MCF 10A (cell line): ENCODE results near the gene TBC1D19. TPM values are rescaled to one million over a fixed set of nuclear protein-coding genes. Genes with fewer than 3 reads are reported as not detected.
A peak's percentile ranks its signal among the peaks of the same experiment; 100 is the strongest.
"Not testable (repeated sequence)": the region's sequence is repeated elsewhere in the genome, so short reads cannot be mapped to it uniquely, and the experiment has no call there.

Source experiments
- BruUV-seq: library from RNA; stranded (reverse); fragments of 400-500 nt; replicated peaks from 2 replicates; lab custom pipeline; 2021; lab: Mats Ljungman, UMichigan
- CTCF ChIA-PET: fragments of 300-600 bp; sonication (Branson Sonifier 250); formaldehyde crosslinking; extraction: SDS; loops from one replicate; lab custom pipeline; 2021; ENCODE audit warnings: antibody characterized with exemption, inconsistent platforms; lab: Yijun Ruan, JAX
- POLR2A ChIA-PET: fragments of 300-600, 350-650 bp; sonication (Branson Sonifier 250); formaldehyde crosslinking; extraction: SDS; loops from one replicate; lab custom pipeline; 2020; ENCODE audit warnings: antibody characterized with exemption, inconsistent platforms; lab: Yijun Ruan, JAX
- DNase-seq: peaks from one replicate; pipeline ENCODE4 v3.0.0-alpha.2; 2018; ENCODE audit not compliant: unreplicated experiment
- H3K27ac Mint-ChIP-seq: one replicate; pipeline ENCODE4 v1.8.0; 2022; ENCODE audit warnings: mild to moderate bottlenecking, low read depth, mixed read lengths; ENCODE audit not compliant: unreplicated experiment
- H3K27me3 Mint-ChIP-seq: one replicate; pipeline ENCODE4 v1.8.0; 2022; ENCODE audit warnings: mixed read lengths; ENCODE audit not compliant: insufficient read depth, unreplicated experiment
- H3K36me3 Mint-ChIP-seq: one replicate; pipeline ENCODE4 v1.8.0; 2022; ENCODE audit warnings: mild to moderate bottlenecking, moderate library complexity, mixed read lengths; ENCODE audit not compliant: insufficient read depth, unreplicated experiment
- H3K4me1 Mint-ChIP-seq: one replicate; pipeline ENCODE4 v1.8.0; 2022; ENCODE audit warnings: mixed read lengths; ENCODE audit not compliant: insufficient read depth, unreplicated experiment
- H3K4me3 Mint-ChIP-seq: one replicate; pipeline ENCODE4 v1.8.0; 2022; ENCODE audit warnings: mild to moderate bottlenecking, moderate library complexity, mixed read lengths; ENCODE audit not compliant: unreplicated experiment
- H3K9me3 Mint-ChIP-seq: one replicate; pipeline ENCODE4 v1.8.0; 2022; ENCODE audit warnings: mixed read lengths; ENCODE audit not compliant: unreplicated experiment
- intact Hi-C: fragments of 100-400 bp; cut with micrococcal nuclease; formaldehyde crosslinking; loops from 2 replicates; pipeline ENCODE4 v1.14.1; 2022
- total RNA-seq: library from RNA; stranded (reverse); gene quantifications from 2 replicates; pipeline ENCODE4 v1.2.3, GENCODE V29; 2022
- TF ChIP-seq, protein P1 (sequence below): fragments of 200-600 bp; IDR thresholded peaks from one replicate; pipeline ENCODE4 v1.8.0; 2022; ENCODE audit warnings: antibody characterized with exemption, mild to moderate bottlenecking; ENCODE audit not compliant: unreplicated experiment

The TBC1D19 gene
- total RNA-seq, 1 experiment from 2014 or later = 9.6 TPM

DNA sequence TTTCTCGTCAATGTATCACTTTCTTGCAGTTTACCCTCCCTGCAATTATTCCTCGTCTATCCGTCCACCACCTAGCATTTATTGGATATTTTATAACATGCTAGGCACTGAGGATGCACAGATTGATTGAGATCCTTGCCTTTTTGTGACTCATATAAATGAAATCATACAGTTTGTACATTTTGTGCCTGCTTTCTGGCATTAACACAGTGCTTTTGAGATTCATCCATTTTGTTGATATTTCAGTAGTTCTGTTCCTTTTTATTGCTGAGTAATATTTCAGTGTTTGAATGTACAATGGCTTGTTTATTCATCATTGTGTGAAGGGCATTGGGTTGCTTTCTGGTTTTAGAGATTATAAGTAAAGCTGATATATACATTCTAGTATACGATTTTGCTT, 841 bp downstream of the TBC1D19 start:
- Mint-ChIP-seq H3K27me3 (no peaks in the 10 kb centered on the region), H3K4me1 (peaks cover 24% of the 10 kb centered on the region), H3K4me3 (peak overlapping the region; percentile 92), H3K9me3 (no peaks in the 10 kb centered on the region), H3K36me3 (peaks cover 5% of the 10 kb centered on the region), H3K27ac (peak overlapping the region; percentile 95)
- no TSS peak for BruUV-seq
- ChIA-PET CTCF (interaction anchor here (0.5 to 1.0 kb wide), 3 partner anchors 137 to 597 kb away, joined by 3 to 4 read pairs (median 3); no protein-coding TSS in a partner anchor), POLR2A (interaction anchor here (0.6 to 3.0 kb wide), 10 partner anchors 10 to 276 kb away, joined by 3 to 26 read pairs (median 8); partner anchors contain the start of gene STIM2)
- TF ChIP-seq, protein P1, sequence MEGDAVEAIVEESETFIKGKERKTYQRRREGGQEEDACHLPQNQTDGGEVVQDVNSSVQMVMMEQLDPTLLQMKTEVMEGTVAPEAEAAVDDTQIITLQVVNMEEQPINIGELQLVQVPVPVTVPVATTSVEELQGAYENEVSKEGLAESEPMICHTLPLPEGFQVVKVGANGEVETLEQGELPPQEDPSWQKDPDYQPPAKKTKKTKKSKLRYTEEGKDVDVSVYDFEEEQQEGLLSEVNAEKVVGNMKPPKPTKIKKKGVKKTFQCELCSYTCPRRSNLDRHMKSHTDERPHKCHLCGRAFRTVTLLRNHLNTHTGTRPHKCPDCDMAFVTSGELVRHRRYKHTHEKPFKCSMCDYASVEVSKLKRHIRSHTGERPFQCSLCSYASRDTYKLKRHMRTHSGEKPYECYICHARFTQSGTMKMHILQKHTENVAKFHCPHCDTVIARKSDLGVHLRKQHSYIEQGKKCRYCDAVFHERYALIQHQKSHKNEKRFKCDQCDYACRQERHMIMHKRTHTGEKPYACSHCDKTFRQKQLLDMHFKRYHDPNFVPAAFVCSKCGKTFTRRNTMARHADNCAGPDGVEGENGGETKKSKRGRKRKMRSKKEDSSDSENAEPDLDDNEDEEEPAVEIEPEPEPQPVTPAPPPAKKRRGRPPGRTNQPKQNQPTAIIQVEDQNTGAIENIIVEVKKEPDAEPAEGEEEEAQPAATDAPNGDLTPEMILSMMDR = no peak
- intact Hi-C loops = loop anchor here (1.0 to 10.0 kb wide), 4 partner anchors 84 to 430 kb away; no protein-coding TSS in a partner anchor
- DNase-seq = no peak

DNA sequence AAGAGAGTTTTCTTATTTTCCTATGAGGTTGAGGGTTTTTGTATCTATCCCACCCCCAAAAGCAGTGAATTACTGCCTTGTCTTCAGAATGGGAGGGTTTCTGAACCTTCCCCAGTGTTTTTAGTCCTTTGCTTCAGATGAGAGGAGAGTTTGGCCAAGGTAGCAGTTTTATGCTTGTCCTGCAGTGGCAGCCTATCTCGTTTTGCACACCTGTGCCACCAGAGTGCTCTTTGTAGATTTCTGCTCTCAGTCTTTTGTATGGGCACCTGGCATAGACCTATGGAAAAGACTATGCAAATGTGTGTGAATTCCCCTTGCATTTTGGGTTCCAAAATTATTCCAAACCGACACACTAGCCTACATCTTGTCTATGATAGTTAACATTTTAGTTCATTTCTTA, 5.8 kb downstream of the TBC1D19 start:
- DNase-seq = no peak
- intact Hi-C loops = loop anchor here (10.0 kb wide), 1 partner anchor 425 kb away; no protein-coding TSS in a partner anchor
- H3K27me3 Mint-ChIP-seq = no peaks in the 10 kb centered on the region
- no peaks in the 10 kb centered on the region for H3K36me3 Mint-ChIP-seq
- no peak overlapping the region for H3K4me3 Mint-ChIP-seq
- ChIA-PET CTCF (interaction anchor here (0.6 to 2.9 kb wide), 5 partner anchors 11 to 277 kb away, joined by 3 to 15 read pairs (median 4); no protein-coding TSS in a partner anchor), POLR2A (interaction anchor here (0.6 to 1.7 kb wide), 2 partner anchors 9 to 12 kb away, joined by 3 to 6 read pairs; no protein-coding TSS in a partner anchor)
- H3K9me3 Mint-ChIP-seq = no peaks in the 10 kb centered on the region
- H3K4me1 Mint-ChIP-seq = peaks cover 31% of the 10 kb centered on the region
- BruUV-seq = no TSS peak
- TF ChIP-seq, protein P1 = no peak
- no peak overlapping the region for H3K27ac Mint-ChIP-seq

DNA sequence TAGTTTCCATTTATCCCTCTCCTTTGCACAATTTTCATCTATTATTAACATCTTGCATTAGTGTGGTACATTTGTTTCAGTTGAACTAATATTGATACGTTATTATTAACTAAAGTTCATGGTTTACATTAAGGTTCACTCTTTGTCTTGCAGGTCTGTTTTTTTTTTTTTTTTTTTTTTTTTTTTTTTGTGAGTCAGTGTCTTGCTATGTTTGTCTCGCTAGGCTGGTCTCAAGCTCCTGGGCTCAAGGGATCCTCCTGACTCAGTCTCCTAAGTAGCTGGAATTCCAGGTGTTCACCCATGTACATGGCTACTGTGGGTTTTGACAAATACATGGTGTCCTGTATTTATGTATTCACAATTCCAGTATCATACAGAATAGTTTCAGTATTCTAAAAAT, 6.8 kb downstream of the TBC1D19 start:
- Mint-ChIP-seq H3K27ac (no peak overlapping the region), H3K4me3 (no peak overlapping the region), H3K4me1 (peaks cover 22% of the 10 kb centered on the region), H3K36me3 (no peaks in the 10 kb centered on the region), H3K27me3 (no peaks in the 10 kb centered on the region), H3K9me3 (no peaks in the 10 kb centered on the region)
- ChIA-PET POLR2A (interaction anchor here (0.6 to 1.7 kb wide), 4 partner anchors 11 to 603 kb away, joined by 3 to 6 read pairs (median 4); no protein-coding TSS in a partner anchor), CTCF (interaction anchor here (0.6 to 2.9 kb wide), 5 partner anchors 10 to 277 kb away, joined by 3 to 15 read pairs (median 4); no protein-coding TSS in a partner anchor)
- TF ChIP-seq, protein P1 = no peak
- peak; percentile 34 for DNase-seq
- intact Hi-C loops = no loop called here
- BruUV-seq = no TSS peak

DNA sequence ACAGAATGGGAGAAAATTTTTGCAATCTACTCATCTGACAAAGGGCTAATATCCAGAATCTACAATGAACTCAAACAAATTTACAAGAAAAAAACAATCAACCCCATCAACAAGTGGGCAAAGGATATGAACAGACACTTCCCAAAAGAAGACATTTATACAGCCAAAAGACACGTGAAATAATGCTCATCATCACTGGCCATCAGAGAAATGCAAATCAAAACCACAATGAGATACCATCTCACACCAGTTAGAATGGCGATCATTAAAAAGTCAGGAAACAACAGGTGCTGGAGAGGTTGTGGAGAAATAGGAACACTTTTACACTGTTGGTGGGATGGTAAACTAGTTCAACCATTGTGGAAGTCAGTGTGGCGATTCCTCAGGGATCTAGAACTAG, 9.7 kb downstream of the TBC1D19 start:
- H3K4me3 Mint-ChIP-seq, DNase-seq, intact Hi-C loops, H3K9me3 Mint-ChIP-seq, CTCF ChIA-PET, H3K27ac Mint-ChIP-seq, H3K27me3 Mint-ChIP-seq, POLR2A ChIA-PET, H3K36me3 Mint-ChIP-seq, BruUV-seq: not testable (repeated sequence)
- peaks cover 22% of the 10 kb centered on the region for H3K4me1 Mint-ChIP-seq
